Peyer's patch (tissue), 4 donors: ENCODE data around the gene F5.

Experiments used
- CTCF ChIP-seq, 6 experiments: fragments of 450-650 bp in 4 of 6; fragments of 200-600 bp in 2 of 6; sonication (generic) in 1 of 6; IDR thresholded peaks; one replicate each; pipeline ENCODE4 v1.5.1; 2017 to 2019; ENCODE audit warnings: antibody characterized with exemption in 6 of 6, mild to moderate bottlenecking in 3 of 6, moderate library complexity in 1 of 6
- POLR2A ChIP-seq, 2 donors: fragments of 450-650 bp; IDR thresholded peaks; one replicate each; pipeline ENCODE4 v1.5.1; 2017; ENCODE audit warnings: antibody characterized with exemption in 2 of 2, mild to moderate bottlenecking in 2 of 2, moderate library complexity in 2 of 2

DNA sequence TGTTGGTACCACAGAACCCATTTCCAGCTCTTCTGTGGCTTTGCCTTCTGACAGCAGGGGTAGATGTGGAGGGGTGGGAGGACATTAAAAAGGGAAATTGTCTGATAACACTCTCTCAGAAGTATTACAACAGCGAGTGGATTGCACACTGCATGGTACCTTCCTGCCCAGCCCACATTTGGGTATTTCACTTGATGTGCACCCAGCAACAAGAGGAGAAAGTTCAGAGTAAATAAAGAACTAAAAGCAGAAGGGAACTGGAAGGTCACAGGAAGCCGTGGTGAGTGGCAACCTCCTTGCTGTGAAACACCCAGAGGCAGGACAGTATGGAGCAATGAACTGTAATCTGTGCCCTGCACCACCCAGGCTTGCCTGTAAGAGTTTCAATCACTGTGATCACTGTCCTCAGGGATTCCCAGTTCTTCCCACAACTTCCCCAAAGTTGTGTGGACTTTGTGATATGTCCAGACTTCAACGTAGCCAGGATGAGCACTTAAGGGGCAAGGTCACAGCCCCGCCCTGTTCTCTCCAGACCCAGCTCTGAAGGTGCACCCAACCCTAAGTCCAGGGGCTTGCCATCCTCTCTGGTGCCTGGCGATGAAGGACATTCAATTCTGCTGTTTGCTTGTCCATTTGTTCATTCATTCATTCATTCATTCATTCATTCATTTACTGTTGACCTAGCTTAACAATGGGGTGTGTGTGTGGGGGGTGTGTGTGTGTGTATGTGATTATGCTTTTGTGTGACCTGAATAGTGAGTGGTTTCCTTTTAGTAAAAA is 18.7 kb upstream of the F5 start:
- no peak for TF ChIP-seq CTCF (IDR thresholded peaks at IDR 0.05)
- no peak for TF ChIP-seq POLR2A (IDR thresholded peaks at IDR 0.05)
